CD4-positive, alpha-beta memory T cell (primary cell): ENCODE results near the gene NUP214. TPM values are rescaled to one million over a fixed set of nuclear protein-coding genes. Genes with fewer than 3 reads are reported as not detected.
"Not testable (repeated sequence)": the region's sequence is repeated elsewhere in the genome, so short reads cannot be mapped to it uniquely, and the experiment has no call there.

Experiments used
- CTCF ChIA-PET: fragments of 350-600 bp; sonication (Branson Sonifier 250); formaldehyde crosslinking; loops from one replicate; lab custom pipeline; 2021; ENCODE audit warnings: inconsistent platforms; ENCODE audit not compliant: partially characterized antibody; lab: Charles Lee
- POLR2A ChIA-PET: fragments of 350-600 bp; sonication (Branson Sonifier 250); formaldehyde crosslinking; loops from one replicate; lab custom pipeline; 2021; ENCODE audit not compliant: partially characterized antibody; lab: Charles Lee
- DNase-seq, 5 donors: peaks; one replicate each; pipeline versions ENCODE4 v3.0.0 to v3.0.0-alpha.2; 2020 to 2022; ENCODE audit warnings: mixed read lengths in 1 of 5
- H3K27ac ChIP-seq: one replicate; pipeline ENCODE4 v1.7.0; 2013; ENCODE audit warnings: low read depth, low read length
- H3K27me3 ChIP-seq: 2 replicates; pipeline ENCODE4 v1.7.0; 2013; ENCODE audit warnings: mild to moderate bottlenecking, low read length, moderate library complexity; ENCODE audit not compliant: insufficient read depth
- H3K36me3 ChIP-seq: 2 replicates; pipeline ENCODE4 v1.7.0; 2013; ENCODE audit warnings: mild to moderate bottlenecking, low read length, moderate library complexity; ENCODE audit not compliant: insufficient read depth
- H3K4me1 ChIP-seq: 2 replicates; pipeline ENCODE4 v1.7.0; 2013; ENCODE audit warnings: mild to moderate bottlenecking, low read length, moderate library complexity; ENCODE audit not compliant: insufficient read depth
- H3K4me3 ChIP-seq, 2 donors: one replicate each; pipeline ENCODE4 v1.7.0; 2013; ENCODE audit warnings: low read length in 2 of 2, mild to moderate bottlenecking in 1 of 2
- H3K9me3 ChIP-seq, 2 donors: one replicate each; pipeline ENCODE4 v1.7.0; 2013; ENCODE audit warnings: low read length in 2 of 2, control low read depth in 1 of 2; ENCODE audit not compliant: control insufficient read depth in 1 of 2
- H3K27ac Mint-ChIP-seq, 7 donors: one replicate each; pipeline ENCODE4 v1.8.0; 2020 to 2021; ENCODE audit warnings: mixed read lengths in 7 of 7, mild to moderate bottlenecking in 6 of 7, inconsistent platforms in 3 of 7, moderate library complexity in 3 of 7
- H3K27me3 Mint-ChIP-seq, 2 donors: one replicate each; pipeline ENCODE4 v1.8.0; 2020 to 2021; ENCODE audit warnings: mixed read lengths in 2 of 2
- H3K36me3 Mint-ChIP-seq, 2 donors: one replicate each; pipeline ENCODE4 v1.8.0; 2020 to 2021; ENCODE audit warnings: mixed read lengths in 2 of 2, inconsistent platforms in 1 of 2, mild to moderate bottlenecking in 1 of 2
- H3K4me1 Mint-ChIP-seq, 4 donors: one replicate each; pipeline ENCODE4 v1.8.0; 2020 to 2021; ENCODE audit warnings: mixed read lengths in 4 of 4, mild to moderate bottlenecking in 1 of 4
- H3K4me3 Mint-ChIP-seq, 8 donors: one replicate each; pipeline ENCODE4 v1.8.0; 2020 to 2021; ENCODE audit warnings: mixed read lengths in 8 of 8, mild to moderate bottlenecking in 7 of 8, moderate library complexity in 6 of 8, inconsistent platforms in 3 of 8
- H3K9me3 Mint-ChIP-seq, 8 donors: one replicate each; pipeline ENCODE4 v1.8.0; 2020 to 2021; ENCODE audit warnings: mixed read lengths in 8 of 8, mild to moderate bottlenecking in 5 of 8, inconsistent platforms in 3 of 8, moderate library complexity in 1 of 8
- intact Hi-C: fragments of 100-400 bp; cut with micrococcal nuclease; formaldehyde crosslinking; loops from one replicate; pipeline ENCODE4 v1.15.1; 2023
- polyA plus RNA-seq, 2 donors: library from polyadenylated mRNA; unstranded; fragments of 300-500 nt; fragmentation: Illumina TruSeq; gene quantifications; one replicate each; pipeline ENCODE4 v1.2.3, GENCODE V29; 2021
- total RNA-seq, 2 experiments: library from RNA; stranded (reverse); gene quantifications; one replicate each; pipeline ENCODE4 v1.2.3, GENCODE V29; 2021

NUP214 gene
- total and polyA plus RNA-seq, 4 experiments from 2014 or later = 6.6 to 79.5 (median 47.2) TPM

GRCh38 chr9:131097948-131098278 is 27.5 kb upstream of the NUP214 start:
- intact Hi-C loops = no loop called here

GRCh38 chr9:131098391-131099101 is 26.8 kb upstream of the NUP214 start:
- CTCF ChIA-PET = interaction anchor here (0.6 to 0.7 kb wide), 2 partner anchors 11 to 26 kb away, joined by 3 read pairs; no protein-coding TSS in a partner anchor
- Mint-ChIP-seq H3K4me1 (peaks cover 5 to 13% (median 11%) of the 10 kb centered on the region in 4 donors), H3K4me3 (peak overlapping the region in 1 of 8 donors; percentile 25)

More at GRCh38 chr9:131097948-131098278, 27.5 kb upstream of the NUP214 start:
- Histone ChIP-seq H3K27me3 (peaks cover 20% of the 10 kb centered on the region), H3K4me3 (no peak overlapping the region), H3K36me3 (no peaks in the 10 kb centered on the region), H3K27ac (no peak overlapping the region), H3K4me1 (peaks cover 6% of the 10 kb centered on the region), H3K9me3 (no peaks in the 10 kb centered on the region)
- ChIA-PET CTCF (no interaction called here), POLR2A (no interaction called here)
- Mint-ChIP-seq H3K36me3 (no peaks in the 10 kb centered on the region), H3K4me1 (peaks cover 5 to 13% (median 11%) of the 10 kb centered on the region in 4 donors), H3K27ac (no peak overlapping the region), H3K27me3 (peaks cover 18 to 21% of the 10 kb centered on the region in 2 donors), H3K9me3 (no peaks in the 10 kb centered on the region), H3K4me3 (peak overlapping the region in 2 of 8 donors; percentile 47 to 81)
- no peak for DNase-seq

GRCh38 chr9:131099102-131099606 is 26.2 kb upstream of the NUP214 start:
- CTCF ChIA-PET = interaction anchor here (0.6 to 0.7 kb wide), 3 partner anchors 10 to 185 kb away, joined by 3 read pairs; no protein-coding TSS in a partner anchor
- Mint-ChIP-seq H3K9me3 (no peaks in the 10 kb centered on the region), H3K27ac (no peak overlapping the region), H3K36me3 (no peaks in the 10 kb centered on the region), H3K27me3 (peaks cover 18 to 19% of the 10 kb centered on the region in 2 donors), H3K4me3 (peak overlapping the region in 1 of 8 donors; percentile 38), H3K4me1 (peaks cover 5 to 13% (median 11%) of the 10 kb centered on the region in 4 donors)
- intact Hi-C loops = no loop called here
- POLR2A ChIA-PET = no interaction called here
- DNase-seq = no peak
- Histone ChIP-seq H3K4me1 (peaks cover 7% of the 10 kb centered on the region), H3K36me3 (no peaks in the 10 kb centered on the region), H3K27ac (no peak overlapping the region), H3K4me3 (no peak overlapping the region), H3K9me3 (no peaks in the 10 kb centered on the region), H3K27me3 (peaks cover 17% of the 10 kb centered on the region)

More at GRCh38 chr9:131098391-131099101, 26.8 kb upstream of the NUP214 start:
- H3K4me3 ChIP-seq = no peak overlapping the region
- no peak overlapping the region for H3K27ac Mint-ChIP-seq
- H3K36me3 ChIP-seq = no peaks in the 10 kb centered on the region
- H3K4me1 ChIP-seq = peaks cover 7% of the 10 kb centered on the region
- no peaks in the 10 kb centered on the region for H3K9me3 ChIP-seq
- intact Hi-C loops = no loop called here
- H3K27me3 Mint-ChIP-seq = peaks cover 18 to 21% of the 10 kb centered on the region in 2 donors
- no peak overlapping the region for H3K27ac ChIP-seq
- POLR2A ChIA-PET = no interaction called here
- H3K36me3 Mint-ChIP-seq = no peaks in the 10 kb centered on the region
- no peak for DNase-seq
- H3K9me3 Mint-ChIP-seq = no peaks in the 10 kb centered on the region
- peaks cover 20% of the 10 kb centered on the region for H3K27me3 ChIP-seq

GRCh38 chr9:131099845-131100244 is 25.5 kb upstream of the NUP214 start:
- POLR2A ChIA-PET = interaction anchor here (0.5 kb wide), 1 partner anchor 11 kb away, joined by 3 read pairs; no protein-coding TSS in a partner anchor
- H3K36me3 Mint-ChIP-seq = not testable (repeated sequence)

GRCh38 chr9:131100445-131100844 is 24.9 kb upstream of the NUP214 start:
- Histone ChIP-seq H3K4me3 (no peak overlapping the region), H3K4me1 (peaks cover 7% of the 10 kb centered on the region), H3K27ac (no peak overlapping the region), H3K9me3 (no peaks in the 10 kb centered on the region), H3K36me3 (no peaks in the 10 kb centered on the region), H3K27me3 (peaks cover 6% of the 10 kb centered on the region)
- H3K27ac Mint-ChIP-seq = peak overlapping the region in 1 of 7 donors; percentile 43
- H3K4me3 Mint-ChIP-seq = no peak overlapping the region
- CTCF ChIA-PET = no interaction called here
- POLR2A ChIA-PET = no interaction called here
- no peak for DNase-seq
- no peaks in the 10 kb centered on the region for H3K36me3 Mint-ChIP-seq
- peaks cover 10 to 12% of the 10 kb centered on the region in 2 donors for H3K27me3 Mint-ChIP-seq
- intact Hi-C loops = no loop called here
- no peaks in the 10 kb centered on the region for H3K9me3 Mint-ChIP-seq
- H3K4me1 Mint-ChIP-seq = peaks cover 5 to 13% (median 10%) of the 10 kb centered on the region in 4 donors

More at GRCh38 chr9:131099845-131100244, 25.5 kb upstream of the NUP214 start:
- DNase-seq, H3K4me3 Mint-ChIP-seq, H3K9me3 ChIP-seq, H3K36me3 ChIP-seq, H3K9me3 Mint-ChIP-seq, H3K27ac ChIP-seq, H3K4me1 ChIP-seq, intact Hi-C loops, H3K27ac Mint-ChIP-seq, H3K4me3 ChIP-seq: not testable (repeated sequence)
- Mint-ChIP-seq H3K4me1 (peaks cover 5 to 13% (median 11%) of the 10 kb centered on the region in 4 donors), H3K27me3 (peaks cover 13 to 15% of the 10 kb centered on the region in 2 donors)
- H3K27me3 ChIP-seq = peaks cover 10% of the 10 kb centered on the region
- CTCF ChIA-PET = interaction anchor here (0.6 kb wide), 1 partner anchor 185 kb away, joined by 3 read pairs; no protein-coding TSS in a partner anchor

- H3K4me1 Mint-ChIP-seq = peaks cover 2 to 7% (median 6%) of the 10 kb centered on the region in 4 donors
- H3K4me3 Mint-ChIP-seq = no peak overlapping the region
- CTCF ChIA-PET = no interaction called here
- peaks cover 4 to 8% of the 10 kb centered on the region in 2 donors for H3K27me3 Mint-ChIP-seq
- H3K27ac Mint-ChIP-seq = no peak overlapping the region
- no peaks in the 10 kb centered on the region for H3K36me3 Mint-ChIP-seq
- no peaks in the 10 kb centered on the region for H3K27me3 ChIP-seq
- no peaks in the 10 kb centered on the region for H3K9me3 ChIP-seq
- H3K4me3 ChIP-seq = no peak overlapping the region
- H3K27ac ChIP-seq = no peak overlapping the region
- no peaks in the 10 kb centered on the region for H3K36me3 ChIP-seq
- POLR2A ChIA-PET = no interaction called here
- H3K9me3 Mint-ChIP-seq = peaks cover 0 to 2% (median 0%) of the 10 kb centered on the region in 8 donors
- intact Hi-C loops = no loop called here
- peaks cover 7% of the 10 kb centered on the region for H3K4me1 ChIP-seq
- DNase-seq = no peak
Measured at GRCh38 chr9:131101207-131101964, 24.0 kb upstream of the NUP214 start.

- intact Hi-C loops = no loop called here
- peaks cover 7% of the 10 kb centered on the region for H3K4me1 ChIP-seq
- no peak overlapping the region for H3K27ac Mint-ChIP-seq
- H3K9me3 ChIP-seq = no peaks in the 10 kb centered on the region
- peaks cover 0 to 3% of the 10 kb centered on the region in 2 donors for H3K27me3 Mint-ChIP-seq
- no peak overlapping the region for H3K27ac ChIP-seq
- no peaks in the 10 kb centered on the region for H3K27me3 ChIP-seq
- ChIA-PET CTCF (no interaction called here), POLR2A (no interaction called here)
- no peaks in the 10 kb centered on the region for H3K36me3 ChIP-seq
- peaks cover 0 to 4% (median 0%) of the 10 kb centered on the region in 4 donors for H3K4me1 Mint-ChIP-seq
- no peaks in the 10 kb centered on the region for H3K36me3 Mint-ChIP-seq
- no peak overlapping the region for H3K4me3 Mint-ChIP-seq
- H3K4me3 ChIP-seq = no peak overlapping the region
- H3K9me3 Mint-ChIP-seq = peaks cover 0 to 2% (median 0%) of the 10 kb centered on the region in 8 donors
- DNase-seq = no peak
Measured at GRCh38 chr9:131103024-131103423, 22.4 kb upstream of the NUP214 start.
